ENCODE results near the gene C9orf43. TPM values are rescaled to one million over a fixed set of nuclear protein-coding genes. Genes with fewer than 3 reads are reported as not detected.

The C9orf43 gene, protein sequence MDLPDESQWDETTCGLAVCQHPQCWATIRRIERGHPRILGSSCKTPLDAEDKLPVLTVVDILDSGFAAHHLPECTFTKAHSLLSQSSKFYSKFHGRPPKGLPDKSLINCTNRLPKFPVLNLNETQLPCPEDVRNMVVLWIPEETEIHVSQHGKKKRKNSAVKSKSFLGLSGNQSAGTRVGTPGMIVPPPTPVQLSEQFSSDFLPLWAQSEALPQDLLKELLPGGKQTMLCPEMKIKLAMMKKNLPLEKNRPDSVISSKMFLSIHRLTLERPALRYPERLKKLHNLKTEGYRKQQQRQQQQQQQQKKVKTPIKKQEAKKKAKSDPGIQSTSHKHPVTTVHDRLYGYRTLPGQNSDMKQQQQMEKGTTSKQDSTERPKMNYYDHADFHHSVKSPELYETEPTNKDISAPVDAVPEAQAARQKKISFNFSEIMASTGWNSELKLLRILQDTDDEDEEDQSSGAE
- total RNA-seq (1 to 10 TPM in 1 of 2 donors, under 1 TPM in 1; 0.74 to 1.2 TPM), polyA plus RNA-seq (under 1 TPM; 0.27 to 0.28 TPM)
- long read RNA-seq, donor 1, partial matches to known transcripts: 0 of 44 reads
- long read RNA-seq, donor 1, other reads (novel, unspliced or antisense): 44 of 44 reads
- long read RNA-seq, donor 2: 0 reads
- long read RNA-seq, donor 3: 0 reads
- long read RNA-seq, donor 4: 0 reads
- long read RNA-seq, donor 5: 0 reads

GRCh38 chr9:113410207-113410864, at the start of gene C9orf43, which contains the start of gene POLE3:
TSS of gene C9orf43 (plus strand) at chr9:113410747. CDS start at chr9:113413494, 2,747 bp downstream.
TSS of gene POLE3 (minus strand) at chr9:113410675. CDS start at chr9:113410293, 382 bp downstream.
- Histone ChIP-seq H3K36me3 (ENCODE audit: control insufficient read depth in 4 of 4, insufficient read depth in 4 of 4, low read length in 4 of 4) (peaks cover 4 to 19% (median 11%) of the 10 kb centered on the region in 4 donors), H3K4me1 (ENCODE audit: control insufficient read depth in 5 of 5, insufficient read depth in 5 of 5, low read length in 5 of 5) (peaks cover 0 to 9% (median 5%) of the 10 kb centered on the region in 5 donors), H3K27ac (ENCODE audit: low read depth in 1 of 2, low read length in 1 of 2) (peak within 1 kb of the TSS; percentile 91 to 95), H3K4me3 (peak within 1 kb of the TSS; percentile 99), H3K27me3 (ENCODE audit: control insufficient read depth in 3 of 3, insufficient read depth in 3 of 3, low read length in 2 of 3) (no peaks in the 10 kb centered on the region), H3K9me3 (ENCODE audit: control insufficient read depth in 4 of 4, insufficient read depth in 3 of 4, low read length in 3 of 4) (no peaks in the 10 kb centered on the region), H3K9ac (ENCODE audit: insufficient read depth in 1 of 2, low read length in 2 of 2) (peak within 1 kb of the TSS; percentile 90 to 94)
- TF ChIP-seq CTCF (IDR thresholded peaks at IDR 0.05; ENCODE audit: control extremely low read depth, extremely low read depth): no peak
- DNase-seq: peak; percentile 96 to 98 (median 98)
- peak; percentile 99 for ATAC-seq (ENCODE audit: insufficient read depth, low FRiP score)
- WGBS, 2 donors: 0% methylated on average over 61 of the region's 61 CpGs

DNA sequence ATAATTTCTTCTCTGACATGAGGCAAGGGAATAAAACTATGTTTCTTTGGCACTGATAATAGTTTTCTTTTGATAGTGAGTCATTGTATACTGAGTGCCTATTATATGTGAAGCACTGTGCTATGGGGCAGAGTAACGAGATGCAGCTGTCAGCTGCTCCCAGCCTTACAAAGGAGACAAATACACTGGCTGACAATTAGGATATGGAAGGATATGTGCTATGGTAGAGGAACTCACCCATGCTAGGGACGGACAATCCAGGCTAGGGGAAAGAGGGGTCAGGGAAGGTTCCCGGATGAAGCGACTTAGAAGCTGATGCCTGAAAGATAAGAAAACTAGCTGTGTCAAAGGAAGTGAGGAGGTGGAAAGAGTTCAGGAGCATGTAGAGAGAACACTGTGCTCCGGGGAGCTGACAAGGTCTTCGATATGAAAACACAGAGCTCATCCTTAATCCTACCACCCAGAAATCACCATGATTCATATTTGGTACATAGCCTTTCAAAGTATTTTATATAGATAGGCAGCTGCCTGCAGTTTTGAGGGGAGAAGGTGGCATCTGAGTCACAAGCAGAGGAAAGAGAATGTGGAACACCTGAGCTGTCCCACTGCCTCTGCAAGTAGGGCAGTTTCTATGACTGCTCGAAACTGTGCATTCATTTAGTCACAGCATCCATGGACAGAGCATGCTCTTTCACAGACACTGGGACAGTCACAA, 49.1 kb upstream of the C9orf43 start:
- ATAC-seq (ENCODE audit: insufficient read depth, low FRiP score) (no peak), DNase-seq (no peak)
- Histone ChIP-seq H3K36me3 (ENCODE audit: control insufficient read depth in 4 of 4, insufficient read depth in 4 of 4, low read length in 4 of 4) (no peaks in the 10 kb centered on the region), H3K9me3 (ENCODE audit: control insufficient read depth in 4 of 4, insufficient read depth in 3 of 4, low read length in 3 of 4) (no peaks in the 10 kb centered on the region), H3K9ac (ENCODE audit: insufficient read depth in 1 of 2, low read length in 2 of 2) (no peak overlapping the region), H3K27ac (ENCODE audit: low read depth in 1 of 2, low read length in 1 of 2) (no peak overlapping the region), H3K27me3 (ENCODE audit: control insufficient read depth in 3 of 3, insufficient read depth in 3 of 3, low read length in 2 of 3) (peaks cover 0 to 2% (median 2%) of the 10 kb centered on the region in 3 donors), H3K4me3 (no peak overlapping the region), H3K4me1 (ENCODE audit: control insufficient read depth in 5 of 5, insufficient read depth in 5 of 5, low read length in 5 of 5) (no peaks in the 10 kb centered on the region)
- 71 to 80% methylated on average over 7 of the region's 7 CpGs for WGBS, 2 donors
- TF ChIP-seq CTCF (IDR thresholded peaks at IDR 0.05; ENCODE audit: control extremely low read depth, extremely low read depth): no peak

DNA sequence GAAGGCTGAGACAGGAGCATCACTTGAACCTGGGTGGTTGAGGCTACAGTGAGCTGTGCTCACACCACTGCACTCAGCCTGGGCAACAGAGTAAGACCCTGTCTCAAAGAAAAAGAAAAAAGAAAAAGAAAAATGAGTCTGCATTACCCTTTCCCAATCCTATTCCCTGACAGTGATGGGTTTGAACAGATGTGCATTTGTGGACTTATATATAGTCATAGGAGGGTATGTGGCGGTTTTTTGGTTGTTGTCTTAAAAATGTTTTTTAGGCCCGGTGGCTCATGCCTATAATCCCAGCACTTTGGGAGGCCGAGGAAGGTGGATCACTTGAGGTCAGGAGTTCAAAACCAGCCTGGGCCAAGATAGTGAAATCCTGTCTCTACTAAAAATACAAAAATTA, 47.2 kb upstream of the C9orf43 start:
- ATAC-seq (ENCODE audit: insufficient read depth, low FRiP score) (no peak), DNase-seq (no peak)
- no peaks in the 10 kb centered on the region for H3K27me3 ChIP-seq (ENCODE audit: control insufficient read depth in 3 of 3, insufficient read depth in 3 of 3, low read length in 2 of 3)
- TF ChIP-seq CTCF (IDR thresholded peaks at IDR 0.05; ENCODE audit: control extremely low read depth, extremely low read depth): no peak
- H3K27ac ChIP-seq (ENCODE audit: low read depth in 1 of 2, low read length in 1 of 2): no peak overlapping the region
- H3K4me3 ChIP-seq: no peak overlapping the region
- H3K9me3 ChIP-seq (ENCODE audit: control insufficient read depth in 4 of 4, insufficient read depth in 3 of 4, low read length in 3 of 4): no peaks in the 10 kb centered on the region
- H3K4me1 ChIP-seq (ENCODE audit: control insufficient read depth in 5 of 5, insufficient read depth in 5 of 5, low read length in 5 of 5): no peaks in the 10 kb centered on the region
- H3K36me3 ChIP-seq (ENCODE audit: control insufficient read depth in 4 of 4, insufficient read depth in 4 of 4, low read length in 4 of 4): no peaks in the 10 kb centered on the region
- no peak overlapping the region for H3K9ac ChIP-seq (ENCODE audit: insufficient read depth in 1 of 2, low read length in 2 of 2)
- 62 to 77% methylated on average over 3 of the region's 3 CpGs for WGBS, 2 donors
